Measurements from ENCODE around the gene PRC1.

The PRC1 gene

GRCh38 chr15:90991587-90992285 lies 2.6 kb downstream of the PRC1 start:
- Histone ChIP-seq H3K4me3 (no peak overlapping the region), H3K27ac (peak overlapping the region in 1 of 21 experiments; percentile 20)

- H3K4me3 ChIP-seq = no peak overlapping the region
- H3K27ac ChIP-seq = no peak overlapping the region
These were observed 3.9 kb downstream of the PRC1 start for GRCh38 chr15:90990446-90990845.

- Histone ChIP-seq H3K4me3 (no peak overlapping the region), H3K27ac (peak overlapping the region in 3 of 21 experiments; percentile 7 to 47 (median 30))
These were observed 5.1 kb downstream of the PRC1 start for GRCh38 chr15:90989040-90989768.

GRCh38 chr15:90988296-90988695 lies 6.0 kb downstream of the PRC1 start:
- Histone ChIP-seq H3K27ac (peak overlapping the region in 5 of 21 experiments; percentile 23 to 47 (median 27)), H3K4me3 (no peak overlapping the region)

- Histone ChIP-seq H3K27ac (peak overlapping the region in 3 of 21 experiments; percentile 27 to 47 (median 27)), H3K4me3 (no peak overlapping the region)
These were observed 6.7 kb downstream of the PRC1 start for GRCh38 chr15:90987561-90988141.

- Histone ChIP-seq H3K4me3 (no peak overlapping the region), H3K27ac (peak overlapping the region in 2 of 21 experiments; percentile 27 to 47)
These were observed 7.4 kb downstream of the PRC1 start for GRCh38 chr15:90986790-90987507.

- Histone ChIP-seq H3K4me3 (no peak overlapping the region), H3K27ac (no peak overlapping the region)
These were observed 12.2 kb downstream of the PRC1 start for GRCh38 chr15:90982135-90982534.

- H3K27ac ChIP-seq = no peak overlapping the region
- no peak overlapping the region for H3K4me3 ChIP-seq
These were observed 12.7 kb downstream of the PRC1 start for GRCh38 chr15:90981681-90982080.

- no peak overlapping the region for H3K4me3 ChIP-seq
- H3K27ac ChIP-seq = no peak overlapping the region
These were observed 14.8 kb downstream of the PRC1 start for GRCh38 chr15:90979582-90979981.

- Histone ChIP-seq H3K27ac (no peak overlapping the region), H3K4me3 (no peak overlapping the region)
These were observed 20.1 kb downstream of the PRC1 start for GRCh38 chr15:90974216-90974615.

GRCh38 chr15:90972133-90972532 lies 22.2 kb downstream of the PRC1 start:
- Histone ChIP-seq H3K4me3 (no peak overlapping the region), H3K27ac (no peak overlapping the region)

GRCh38 chr15:90970274-90970673 lies 24.1 kb downstream of the PRC1 start:
- H3K4me3 ChIP-seq = no peak overlapping the region
- H3K27ac ChIP-seq = no peak overlapping the region

- H3K4me3 ChIP-seq = no peak overlapping the region
- peak overlapping the region in 10 of 21 experiments; percentile 5 to 74 (median 42) for H3K27ac ChIP-seq
These were observed 25.9 kb downstream of the PRC1 start for GRCh38 chr15:90968434-90968833.

- H3K4me3 ChIP-seq = no peak overlapping the region
- peak overlapping the region in 10 of 21 experiments; percentile 17 to 75 (median 50) for H3K27ac ChIP-seq
These were observed 27.1 kb downstream of the PRC1 start for GRCh38 chr15:90967206-90967605.

GRCh38 chr15:90966262-90966661 lies 28.1 kb downstream of the PRC1 start:
- H3K4me3 ChIP-seq = no peak overlapping the region
- peak overlapping the region in 10 of 21 experiments; percentile 12 to 75 (median 34) for H3K27ac ChIP-seq

GRCh38 chr15:90962021-90962420 lies 32.3 kb downstream of the PRC1 start:
- Histone ChIP-seq H3K27ac (no peak overlapping the region), H3K4me3 (no peak overlapping the region)

GRCh38 chr15:90960298-90961091 lies 33.8 kb downstream of the PRC1 start:
- no peak overlapping the region for H3K4me3 ChIP-seq
- H3K27ac ChIP-seq = peak overlapping the region in 2 of 21 experiments; percentile 15 to 21

GRCh38 chr15:90959894-90960293 lies 34.4 kb downstream of the PRC1 start:
- no peak overlapping the region for H3K4me3 ChIP-seq
- peak overlapping the region in 1 of 21 experiments; percentile 15 for H3K27ac ChIP-seq

GRCh38 chr15:90959028-90959595 lies 35.2 kb downstream of the PRC1 start:
- Histone ChIP-seq H3K4me3 (no peak overlapping the region), H3K27ac (no peak overlapping the region)

Data from skin epidermis (tissue), 12 donors.